Myometrial cell (primary cell): Measurements from ENCODE around the gene RAB3GAP2. TPM values are rescaled to one million over a fixed set of nuclear protein-coding genes. Genes with fewer than 3 reads are reported as not detected.

Experiments used
- total RNA-seq: library from RNA; depleted of rRNA; stranded (reverse); fragments of >200 nt; gene quantifications from 2 replicates; pipeline ENCODE4 v1.2.3, GENCODE V29; 2015

Gene RAB3GAP2, protein sequence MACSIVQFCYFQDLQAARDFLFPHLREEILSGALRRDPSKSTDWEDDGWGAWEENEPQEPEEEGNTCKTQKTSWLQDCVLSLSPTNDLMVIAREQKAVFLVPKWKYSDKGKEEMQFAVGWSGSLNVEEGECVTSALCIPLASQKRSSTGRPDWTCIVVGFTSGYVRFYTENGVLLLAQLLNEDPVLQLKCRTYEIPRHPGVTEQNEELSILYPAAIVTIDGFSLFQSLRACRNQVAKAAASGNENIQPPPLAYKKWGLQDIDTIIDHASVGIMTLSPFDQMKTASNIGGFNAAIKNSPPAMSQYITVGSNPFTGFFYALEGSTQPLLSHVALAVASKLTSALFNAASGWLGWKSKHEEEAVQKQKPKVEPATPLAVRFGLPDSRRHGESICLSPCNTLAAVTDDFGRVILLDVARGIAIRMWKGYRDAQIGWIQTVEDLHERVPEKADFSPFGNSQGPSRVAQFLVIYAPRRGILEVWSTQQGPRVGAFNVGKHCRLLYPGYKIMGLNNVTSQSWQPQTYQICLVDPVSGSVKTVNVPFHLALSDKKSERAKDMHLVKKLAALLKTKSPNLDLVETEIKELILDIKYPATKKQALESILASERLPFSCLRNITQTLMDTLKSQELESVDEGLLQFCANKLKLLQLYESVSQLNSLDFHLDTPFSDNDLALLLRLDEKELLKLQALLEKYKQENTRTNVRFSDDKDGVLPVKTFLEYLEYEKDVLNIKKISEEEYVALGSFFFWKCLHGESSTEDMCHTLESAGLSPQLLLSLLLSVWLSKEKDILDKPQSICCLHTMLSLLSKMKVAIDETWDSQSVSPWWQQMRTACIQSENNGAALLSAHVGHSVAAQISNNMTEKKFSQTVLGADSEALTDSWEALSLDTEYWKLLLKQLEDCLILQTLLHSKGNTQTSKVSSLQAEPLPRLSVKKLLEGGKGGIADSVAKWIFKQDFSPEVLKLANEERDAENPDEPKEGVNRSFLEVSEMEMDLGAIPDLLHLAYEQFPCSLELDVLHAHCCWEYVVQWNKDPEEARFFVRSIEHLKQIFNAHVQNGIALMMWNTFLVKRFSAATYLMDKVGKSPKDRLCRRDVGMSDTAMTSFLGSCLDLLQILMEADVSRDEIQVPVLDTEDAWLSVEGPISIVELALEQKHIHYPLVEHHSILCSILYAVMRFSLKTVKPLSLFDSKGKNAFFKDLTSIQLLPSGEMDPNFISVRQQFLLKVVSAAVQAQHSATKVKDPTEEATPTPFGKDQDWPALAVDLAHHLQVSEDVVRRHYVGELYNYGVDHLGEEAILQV (N-terminal part only)
- total RNA-seq, result 18.5 and 24.6 TPM in 2 replicates

GRCh38 chr1:220272047-220272840 lies at the start of gene RAB3GAP2:
Gene RAB3GAP2, minus strand, starts transcription at chr1:220272453. Its CDS starts 116 bp downstream, at chr1:220272337.

Other genes starting within 250 kb of the RAB3GAP2 start
- gene EPRS1, start 225.9 kb downstream of the RAB3GAP2 start, total RNA-seq, result 114 and 131 TPM in 2 replicates
- gene BPNT1, start 182.7 kb downstream of the RAB3GAP2 start, total RNA-seq, result 20.8 and 28.5 TPM in 2 replicates
- gene IARS2, start 178.3 kb downstream of the RAB3GAP2 start, total RNA-seq, result 66.9 and 92.3 TPM in 2 replicates